PC-3 (cell line): Measurements from ENCODE around the gene PKNOX2. TPM values are rescaled to one million over a fixed set of nuclear protein-coding genes. Genes with fewer than 3 reads are reported as not detected.

ENCODE experiments used
- ATAC-seq: fragments of 200-7000 bp; cut with Tn5 transposase; 2 replicates; pipeline ENCODE4 v1.9.1; 2020; ENCODE audit warnings: mild to moderate bottlenecking, moderate library complexity
- BruUV-seq: library from RNA; stranded (reverse); fragments of 400-500 nt; replicated peaks from 2 replicates; lab custom pipeline; 2021; lab: Mats Ljungman, UMichigan
- CTCF ChIA-PET: fragments of 300-600 bp; sonication (Branson Sonifier 250); formaldehyde crosslinking; loops from one replicate; lab custom pipeline; 2022; ENCODE audit warnings: antibody characterized with exemption; lab: Charles Lee
- POLR2A ChIA-PET: fragments of 300-600 bp; sonication (Branson Sonifier 250); formaldehyde crosslinking; loops from one replicate; lab custom pipeline; 2022; ENCODE audit warnings: antibody characterized with exemption; ENCODE audit not compliant: unreplicated experiment; lab: Charles Lee
- DNase-seq: peaks from one replicate; pipeline ENCODE4 v3.0.0-alpha.2; 2015
- H2AFZ ChIP-seq: fragments of 300-600 bp; sonication (generic); 2 replicates; pipeline ENCODE4 v1.6.0; 2016; ENCODE audit warnings: antibody characterized with exemption, low read length
- H3F3A ChIP-seq: fragments of 300-600 bp; sonication (generic); one replicate; pipeline ENCODE4 v1.6.0; 2017; ENCODE audit warnings: antibody characterized with exemption, low read length, control low read depth, mild to moderate bottlenecking; ENCODE audit not compliant: unreplicated experiment
- H3K27ac ChIP-seq: fragments of 300-600 bp; sonication (generic); 2 replicates; pipeline ENCODE4 v1.5.1; 2016; ENCODE audit warnings: mild to moderate bottlenecking, low read length
- H3K27me3 ChIP-seq: fragments of 300-600 bp; sonication (generic); 2 replicates; pipeline ENCODE4 v1.6.1; 2016; ENCODE audit warnings: low read length, mixed read lengths
- H3K36me3 ChIP-seq: fragments of 300-600 bp; sonication (generic); 2 replicates; pipeline ENCODE4 v1.6.1; 2016; ENCODE audit warnings: low read depth, mixed run types, low read length, mixed read lengths
- H3K4me1 ChIP-seq: fragments of 300-600 bp; sonication (generic); 2 replicates; pipeline ENCODE4 v1.5.1; 2016; ENCODE audit warnings: low read length; ENCODE audit not compliant: insufficient read depth
- H3K4me2 ChIP-seq: fragments of 300-600 bp; sonication (generic); 2 replicates; pipeline ENCODE4 v1.6.0; 2016; ENCODE audit warnings: low read length
- H3K4me3 ChIP-seq: fragments of 300-600 bp; sonication (generic); 2 replicates; pipeline ENCODE4 v1.5.1; 2016; ENCODE audit warnings: mild to moderate bottlenecking, low read length, mixed read lengths
- H3K79me2 ChIP-seq: fragments of 300-600 bp; sonication (generic); 2 replicates; pipeline ENCODE4 v1.6.1; 2017; ENCODE audit warnings: low read length, mixed read lengths
- H3K9ac ChIP-seq: fragments of 300-600 bp; sonication (generic); 2 replicates; pipeline ENCODE4 v1.6.0; 2016; ENCODE audit warnings: mild to moderate bottlenecking, low read length
- H3K9me2 ChIP-seq: fragments of 300-600 bp; sonication (generic); replicated peaks from 2 replicates; pipeline ENCODE4 v1.6.1; 2016; ENCODE audit warnings: mixed run types, low read length, mixed read lengths
- H3K9me3 ChIP-seq: fragments of 300-600 bp; sonication (generic); 2 replicates; pipeline ENCODE4 v1.6.1; 2016; ENCODE audit warnings: low read length, mixed read lengths
- H4K20me1 ChIP-seq: fragments of 300-600 bp; sonication (generic); 2 replicates; pipeline ENCODE4 v1.6.1; 2016; ENCODE audit warnings: low read length, mixed read lengths
- CTCF ChIP-seq: fragments of 300-600 bp; sonication (generic); conservative IDR thresholded peaks from 2 replicates; pipeline ENCODE4 v1.5.1; 2017; ENCODE audit warnings: antibody characterized with exemption, low read depth, mild to moderate bottlenecking, low read length
- EZH2 ChIP-seq: fragments of 300-600 bp; sonication (generic); IDR thresholded peaks from one replicate; pipeline ENCODE4 v1.6.1; 2017; ENCODE audit warnings: antibody characterized with exemption, mild to moderate bottlenecking, low read length; ENCODE audit not compliant: unreplicated experiment
- EZH2phosphoT487 ChIP-seq: fragments of 300-600 bp; sonication (generic); IDR thresholded peaks from 2 replicates; pipeline ENCODE4 v1.6.1; 2018; ENCODE audit warnings: mild to moderate bottlenecking, antibody characterized with exemption, low read length, borderline replicate concordance
- intact Hi-C: fragments of 100-400 bp; cut with micrococcal nuclease; formaldehyde crosslinking; loops from 2 replicates; pipeline ENCODE4 v1.9.0; 2023
- total RNA-seq: library from RNA; depleted of rRNA; stranded (reverse); fragments of >200 nt; gene quantifications from 2 replicates; pipeline ENCODE4 v1.2.3, GENCODE V29; 2014

The PKNOX2 gene
- total RNA-seq, 1 experiment from 2014 or later: not detected

GRCh38 chr11:125470355-125470754, 305.8 kb downstream of the PKNOX2 start:
- DNase-seq (no peak), ATAC-seq (no peak)
- no peak overlapping the region for H3K4me3 ChIP-seq
- H3K36me3 ChIP-seq: no peaks in the 10 kb centered on the region
- TF ChIP-seq CTCF: no peak
- no peak for TF ChIP-seq EZH2
- TF ChIP-seq EZH2phosphoT487: no peak
- H3K79me2 ChIP-seq: no peaks in the 10 kb centered on the region
- no peak overlapping the region for H3K9ac ChIP-seq
- peaks cover 23% of the 10 kb centered on the region for H3K27me3 ChIP-seq
- POLR2A ChIA-PET: no interaction called here
- H3K4me2 ChIP-seq: no peak overlapping the region
- intact Hi-C loops: no loop called here
- no peaks in the 10 kb centered on the region for H3F3A ChIP-seq
- BruUV-seq: no TSS peak
- no peaks in the 10 kb centered on the region for H3K9me2 ChIP-seq
- no peak overlapping the region for H2AFZ ChIP-seq
- H3K27ac ChIP-seq: no peak overlapping the region
- no peaks in the 10 kb centered on the region for H3K9me3 ChIP-seq
- no peaks in the 10 kb centered on the region for H3K4me1 ChIP-seq
- no peaks in the 10 kb centered on the region for H4K20me1 ChIP-seq
- CTCF ChIA-PET: interaction anchor here (0.7 kb wide), 1 partner anchor 360 kb away, joined by 3 read pairs; no protein-coding TSS in a partner anchor

DNA sequence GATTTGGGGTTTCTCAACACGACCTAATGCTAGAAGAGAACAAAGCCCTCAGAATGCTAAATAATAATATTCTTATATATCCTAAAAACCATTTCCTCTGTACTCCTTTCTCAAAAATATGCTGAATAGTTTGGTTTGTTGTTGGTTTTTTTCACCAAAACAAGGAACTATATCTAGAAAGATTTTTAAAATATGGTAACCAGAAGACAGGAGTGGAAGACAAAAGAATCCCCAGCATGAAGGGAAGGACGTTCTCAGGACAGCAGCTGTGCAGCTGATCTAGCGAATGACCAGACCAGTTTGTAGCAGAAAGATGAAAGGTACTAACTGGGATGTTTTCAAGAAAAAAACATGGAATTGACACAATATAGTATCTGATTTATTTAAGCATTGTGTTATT, 312.2 kb downstream of the PKNOX2 start:
- Histone ChIP-seq H3K79me2 (no peaks in the 10 kb centered on the region), H3K36me3 (no peaks in the 10 kb centered on the region), H3K4me1 (no peaks in the 10 kb centered on the region), H3K4me2 (no peak overlapping the region), H3K4me3 (no peak overlapping the region), H3K27me3 (peaks cover 40% of the 10 kb centered on the region), H3K27ac (no peak overlapping the region), H3F3A (no peaks in the 10 kb centered on the region), H3K9me2 (no peaks in the 10 kb centered on the region), H3K9me3 (no peaks in the 10 kb centered on the region), H4K20me1 (no peaks in the 10 kb centered on the region), H3K9ac (no peak overlapping the region), H2AFZ (no peak overlapping the region)
- ChIA-PET POLR2A (no interaction called here), CTCF (no interaction called here)
- no TSS peak for BruUV-seq
- intact Hi-C loops: no loop called here
- no peak for ATAC-seq
- no peak for TF ChIP-seq EZH2
- TF ChIP-seq EZH2phosphoT487: no peak
- no peak for TF ChIP-seq CTCF
- DNase-seq: no peak

- H3F3A ChIP-seq: no peaks in the 10 kb centered on the region
- intact Hi-C loops: no loop called here
- no peaks in the 10 kb centered on the region for H3K9me3 ChIP-seq
- H3K9ac ChIP-seq: no peak overlapping the region
- no peaks in the 10 kb centered on the region for H3K4me1 ChIP-seq
- H3K27me3 ChIP-seq: peaks cover 58% of the 10 kb centered on the region
- no peak overlapping the region for H3K4me2 ChIP-seq
- ChIA-PET CTCF (no interaction called here), POLR2A (no interaction called here)
- H4K20me1 ChIP-seq: no peaks in the 10 kb centered on the region
- H3K4me3 ChIP-seq: no peak overlapping the region
- H3K79me2 ChIP-seq: no peaks in the 10 kb centered on the region
- no peak for DNase-seq
- TF ChIP-seq EZH2phosphoT487 (no peak), CTCF (no peak), EZH2 (no peak)
- ATAC-seq: no peak
- BruUV-seq: no TSS peak
- H3K36me3 ChIP-seq: no peaks in the 10 kb centered on the region
- no peaks in the 10 kb centered on the region for H3K9me2 ChIP-seq
- no peak overlapping the region for H2AFZ ChIP-seq
- no peak overlapping the region for H3K27ac ChIP-seq
Observed at GRCh38 chr11:125479137-125479536, 314.6 kb downstream of the PKNOX2 start.
